Ishikawa (cell line): Measurements from ENCODE around the gene ARID3C.

Experiments used
- CEBPB ChIP-seq: IDR thresholded peaks from 2 replicates; pipeline ENCODE4 v1.6.1; 2012
- CREB1 ChIP-seq: IDR thresholded peaks from 2 replicates; pipeline ENCODE4 v1.6.1; 2012; ENCODE audit warnings: low read depth
- EGR1 ChIP-seq: IDR thresholded peaks from 2 replicates; pipeline ENCODE4 v1.6.1; 2012
- EP300 ChIP-seq: IDR thresholded peaks from 2 replicates; pipeline ENCODE4 v1.6.1; 2012; ENCODE audit warnings: borderline replicate concordance
- FOXM1 ChIP-seq: IDR thresholded peaks from 2 replicates; pipeline ENCODE4 v1.6.1; 2012; ENCODE audit warnings: low read depth, borderline replicate concordance
- NFIC ChIP-seq: IDR thresholded peaks from 2 replicates; pipeline ENCODE4 v1.6.1; 2012
- RAD21 ChIP-seq: IDR thresholded peaks from 2 replicates; pipeline ENCODE4 v1.6.1; 2012; ENCODE audit warnings: low read depth
- TAF1 ChIP-seq: IDR thresholded peaks from 2 replicates; pipeline ENCODE4 v1.6.1; 2012; ENCODE audit warnings: low read depth, mild to moderate bottlenecking
- TCF12 ChIP-seq: IDR thresholded peaks from 2 replicates; pipeline ENCODE4 v1.6.1; 2012; ENCODE audit warnings: low read depth
- TEAD4 ChIP-seq: IDR thresholded peaks from 2 replicates; pipeline ENCODE4 v1.6.1; 2012
- YY1 ChIP-seq: IDR thresholded peaks from 2 replicates; pipeline ENCODE4 v1.6.1; 2012; ENCODE audit warnings: low read depth
- ZBTB7A ChIP-seq: IDR thresholded peaks from 2 replicates; pipeline ENCODE4 v1.6.1; 2012; ENCODE audit warnings: low read depth
- TF ChIP-seq, protein P1 (sequence below): IDR thresholded peaks from 2 replicates; pipeline ENCODE4 v1.6.1; 2012; ENCODE audit warnings: low read depth, mild to moderate bottlenecking
- TF ChIP-seq, protein P2 (sequence below): IDR thresholded peaks from 2 replicates; pipeline ENCODE4 v1.6.1; 2012
- TF ChIP-seq, protein P3 (sequence below): IDR thresholded peaks from 2 replicates; pipeline ENCODE4 v1.6.1; 2012

The ARID3C gene

DNA sequence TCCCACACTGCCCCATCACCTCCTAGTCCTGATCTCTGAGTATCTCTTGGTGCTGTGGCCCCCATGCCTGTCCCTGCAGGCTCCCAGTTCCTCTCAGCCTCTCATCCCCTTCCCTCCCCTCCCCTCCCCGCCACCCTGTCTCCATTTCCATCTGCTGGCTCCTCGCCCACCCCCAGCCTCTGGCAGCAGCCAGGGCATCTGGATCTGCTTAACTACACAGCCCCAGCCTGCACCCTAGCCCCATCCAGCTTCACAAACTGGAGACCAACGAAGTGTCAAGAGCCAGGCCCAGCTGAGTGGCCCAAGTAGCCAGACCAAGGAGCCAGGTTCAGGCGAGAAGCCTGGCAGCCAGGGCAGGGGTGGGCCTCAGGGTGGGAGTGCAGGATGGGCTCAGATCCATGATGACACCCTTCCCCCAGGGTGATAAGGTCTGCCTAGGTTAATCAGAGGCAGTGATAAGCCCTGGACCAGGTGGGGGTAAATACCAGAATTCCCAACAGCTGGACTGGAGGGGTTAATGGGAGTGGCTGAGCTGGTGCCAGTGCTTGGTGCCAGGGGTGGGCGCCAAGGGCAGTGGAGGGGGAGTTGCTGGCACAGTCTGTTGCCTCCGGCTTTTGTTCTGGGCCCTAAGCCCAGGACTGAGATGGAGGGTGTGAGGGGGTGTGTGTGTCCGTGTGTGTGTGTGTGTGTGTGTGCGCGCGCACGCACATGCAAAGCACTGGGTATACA lies 25.6 kb upstream of the ARID3C start:
- TF ChIP-seq NFIC (no peak), ZBTB7A (no peak), EP300 (no peak), CREB1 (no peak), EGR1 (no peak), FOXM1 (no peak), TEAD4 (no peak), TAF1 (no peak), RAD21 (no peak), CEBPB (no peak), TCF12 (no peak), YY1 (no peak)
- TF ChIP-seq, protein P1, sequence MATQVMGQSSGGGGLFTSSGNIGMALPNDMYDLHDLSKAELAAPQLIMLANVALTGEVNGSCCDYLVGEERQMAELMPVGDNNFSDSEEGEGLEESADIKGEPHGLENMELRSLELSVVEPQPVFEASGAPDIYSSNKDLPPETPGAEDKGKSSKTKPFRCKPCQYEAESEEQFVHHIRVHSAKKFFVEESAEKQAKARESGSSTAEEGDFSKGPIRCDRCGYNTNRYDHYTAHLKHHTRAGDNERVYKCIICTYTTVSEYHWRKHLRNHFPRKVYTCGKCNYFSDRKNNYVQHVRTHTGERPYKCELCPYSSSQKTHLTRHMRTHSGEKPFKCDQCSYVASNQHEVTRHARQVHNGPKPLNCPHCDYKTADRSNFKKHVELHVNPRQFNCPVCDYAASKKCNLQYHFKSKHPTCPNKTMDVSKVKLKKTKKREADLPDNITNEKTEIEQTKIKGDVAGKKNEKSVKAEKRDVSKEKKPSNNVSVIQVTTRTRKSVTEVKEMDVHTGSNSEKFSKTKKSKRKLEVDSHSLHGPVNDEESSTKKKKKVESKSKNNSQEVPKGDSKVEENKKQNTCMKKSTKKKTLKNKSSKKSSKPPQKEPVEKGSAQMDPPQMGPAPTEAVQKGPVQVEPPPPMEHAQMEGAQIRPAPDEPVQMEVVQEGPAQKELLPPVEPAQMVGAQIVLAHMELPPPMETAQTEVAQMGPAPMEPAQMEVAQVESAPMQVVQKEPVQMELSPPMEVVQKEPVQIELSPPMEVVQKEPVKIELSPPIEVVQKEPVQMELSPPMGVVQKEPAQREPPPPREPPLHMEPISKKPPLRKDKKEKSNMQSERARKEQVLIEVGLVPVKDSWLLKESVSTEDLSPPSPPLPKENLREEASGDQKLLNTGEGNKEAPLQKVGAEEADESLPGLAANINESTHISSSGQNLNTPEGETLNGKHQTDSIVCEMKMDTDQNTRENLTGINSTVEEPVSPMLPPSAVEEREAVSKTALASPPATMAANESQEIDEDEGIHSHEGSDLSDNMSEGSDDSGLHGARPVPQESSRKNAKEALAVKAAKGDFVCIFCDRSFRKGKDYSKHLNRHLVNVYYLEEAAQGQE, result no peak
- TF ChIP-seq, protein P2, sequence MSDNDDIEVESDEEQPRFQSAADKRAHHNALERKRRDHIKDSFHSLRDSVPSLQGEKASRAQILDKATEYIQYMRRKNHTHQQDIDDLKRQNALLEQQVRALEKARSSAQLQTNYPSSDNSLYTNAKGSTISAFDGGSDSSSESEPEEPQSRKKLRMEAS, result no peak
- TF ChIP-seq, protein P3, sequence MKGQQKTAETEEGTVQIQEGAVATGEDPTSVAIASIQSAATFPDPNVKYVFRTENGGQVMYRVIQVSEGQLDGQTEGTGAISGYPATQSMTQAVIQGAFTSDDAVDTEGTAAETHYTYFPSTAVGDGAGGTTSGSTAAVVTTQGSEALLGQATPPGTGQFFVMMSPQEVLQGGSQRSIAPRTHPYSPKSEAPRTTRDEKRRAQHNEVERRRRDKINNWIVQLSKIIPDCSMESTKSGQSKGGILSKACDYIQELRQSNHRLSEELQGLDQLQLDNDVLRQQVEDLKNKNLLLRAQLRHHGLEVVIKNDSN, result no peak

DNA sequence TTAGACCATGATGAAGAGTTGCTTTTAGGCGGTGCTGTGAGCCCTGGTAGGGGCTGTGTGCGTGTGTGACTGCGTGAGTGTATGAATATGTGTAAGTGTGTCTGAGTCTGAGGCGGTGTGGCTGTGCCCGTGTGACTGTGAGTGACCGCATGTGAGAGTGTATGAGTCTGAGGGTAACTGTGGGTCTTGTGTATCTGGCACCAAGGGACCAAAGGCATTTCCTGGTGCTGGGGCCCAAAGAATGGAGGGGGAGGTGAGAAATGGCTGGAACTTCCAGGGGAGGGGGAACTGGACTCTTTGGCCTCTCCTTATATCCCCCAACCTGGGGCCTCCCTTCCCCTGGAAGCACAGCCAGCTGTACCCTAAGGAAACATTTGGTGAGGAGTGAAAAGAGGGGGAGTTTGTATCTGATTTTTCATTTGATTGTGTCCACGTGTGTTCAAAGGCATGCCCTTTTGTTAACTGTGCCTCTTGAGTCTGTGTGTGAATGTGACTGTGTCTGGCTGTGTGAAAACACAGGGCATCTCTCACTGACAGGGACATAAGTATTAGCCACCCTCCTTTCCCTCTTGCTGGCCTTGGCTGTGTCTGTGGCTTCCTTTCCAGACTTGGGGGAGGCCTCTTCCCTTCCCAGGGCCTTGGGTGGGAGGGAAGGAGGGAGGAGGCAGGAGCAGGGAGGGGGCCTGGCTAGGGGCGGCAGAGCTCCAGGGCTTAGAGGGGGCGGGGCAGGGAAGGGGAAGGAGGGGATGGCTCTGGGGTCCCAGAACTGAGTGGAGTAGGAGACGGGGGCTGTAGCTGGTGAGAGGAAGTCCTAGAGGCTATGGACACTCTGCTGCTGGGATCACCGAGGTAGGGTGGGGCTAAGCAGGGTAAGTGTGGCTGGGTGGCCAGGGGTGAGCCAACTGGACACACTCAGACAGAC lies 24.5 kb upstream of the ARID3C start:
- TF ChIP-seq TCF12 (no peak), NFIC (no peak), EP300 (no peak), TAF1 (no peak), CREB1 (no peak), RAD21 (no peak), CEBPB (no peak), ZBTB7A (no peak)
- TF ChIP-seq, protein P2, result no peak
- TF ChIP-seq, protein P3, result no peak
- TF ChIP-seq, protein P1, result no peak

DNA sequence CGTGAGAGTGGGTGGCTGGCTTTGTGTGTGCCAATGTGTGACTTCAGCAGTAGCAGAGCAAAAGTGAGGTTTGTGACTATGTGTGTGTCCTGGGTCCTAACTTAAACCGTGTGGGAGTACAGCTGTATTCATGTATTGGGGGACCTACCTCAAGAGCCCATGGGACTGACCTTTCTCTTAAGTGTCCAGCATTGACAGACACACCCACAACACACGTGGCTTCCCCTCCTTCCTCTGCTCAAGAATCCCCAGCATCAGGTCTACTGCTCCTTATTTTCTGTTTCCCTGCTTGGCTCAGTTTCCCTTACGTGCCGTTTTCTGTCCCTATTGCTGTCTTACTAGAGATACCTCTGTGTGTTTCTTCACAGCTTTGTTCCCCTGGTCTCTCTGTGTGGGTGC lies 23.7 kb upstream of the ARID3C start:
- TF ChIP-seq EGR1 (no peak), TCF12 (no peak), FOXM1 (no peak), CREB1 (no peak), CEBPB (no peak), RAD21 (no peak), NFIC (no peak)
- TF ChIP-seq, protein P2, result no peak

DNA sequence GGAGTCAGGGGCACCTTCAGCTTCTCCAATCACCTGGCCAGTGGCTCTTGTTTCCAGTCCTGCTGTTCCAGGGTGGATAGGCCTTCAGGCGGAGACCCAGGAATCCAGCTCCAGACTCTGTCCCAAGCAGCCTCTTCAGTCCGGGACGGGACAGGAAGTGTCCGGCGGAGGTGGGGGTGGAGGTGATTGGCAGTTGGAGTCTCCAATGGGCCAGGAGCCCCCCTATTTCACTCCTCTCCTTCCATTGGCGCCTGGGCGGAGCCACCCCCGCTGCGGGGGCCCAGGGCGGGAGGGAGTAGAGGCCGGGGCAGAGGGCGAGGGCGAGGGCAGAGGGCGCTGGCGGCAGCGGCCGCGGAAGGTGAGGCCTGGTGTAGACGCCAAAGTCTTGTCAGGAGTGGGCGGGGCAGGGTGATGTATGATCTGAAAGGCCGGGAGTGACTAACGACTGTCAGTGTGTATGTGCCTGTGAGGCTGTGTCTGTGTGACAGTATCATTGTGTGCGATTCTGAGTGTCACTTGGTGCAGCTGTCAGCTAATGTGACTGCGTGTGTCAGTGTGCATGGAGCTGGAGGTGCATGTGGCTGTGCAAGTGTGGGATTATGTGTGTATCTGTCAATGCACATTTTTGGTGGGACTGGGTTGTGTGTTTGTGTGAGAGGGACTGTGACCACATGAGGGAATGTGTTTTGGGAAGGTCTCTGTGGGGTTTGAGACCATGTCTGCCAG lies 23.2 kb upstream of the ARID3C start, which contains the start of gene IL11RA:
TSS of gene IL11RA (plus strand) at position 310 of the 726 bp plus-strand sequence. CDS start 3,033 bp downstream, outside the sequence.
- TF ChIP-seq TAF1, result peak; percentile 71; the same call in 1 of the 2 replicates
- TF ChIP-seq, protein P1, result no peak
- no peak for TF ChIP-seq FOXM1
- peak; percentile 70 for TF ChIP-seq NFIC
- TF ChIP-seq, protein P3, result no peak
- no peak for TF ChIP-seq RAD21
- TF ChIP-seq TEAD4, result 0 out of 2 replicates have a peak, but pooled peaks have one; percentile 17
- no peak for TF ChIP-seq EP300
- TF ChIP-seq TCF12, result no peak
- TF ChIP-seq EGR1, result 0 out of 2 replicates have a peak, but pooled peaks have one; percentile 56
- TF ChIP-seq, protein P2, result peak; percentile 50; the same call in 1 of the 2 replicates
- TF ChIP-seq ZBTB7A, result no peak
- no peak for TF ChIP-seq YY1
- TF ChIP-seq CEBPB, result no peak
- TF ChIP-seq CREB1, result 0 out of 2 replicates have a peak, but pooled peaks have one; percentile 16
